Fibroblast of skin of scalp (primary cell): ENCODE data around the gene RPL35A.
A peak's percentile ranks its signal among the peaks of the same experiment; 100 is the strongest.
"Not testable (repeated sequence)": the region's sequence is repeated elsewhere in the genome, so short reads cannot be mapped to it uniquely, and the experiment has no call there.

Experiments used
- DNase-seq: peaks from one replicate; pipeline ENCODE4 v3.0.0-alpha.2; 2013

RPL35A gene

GRCh38 chr3:197952440-197952839 is 2.5 kb downstream of the RPL35A start:
- no peak for DNase-seq

DNA sequence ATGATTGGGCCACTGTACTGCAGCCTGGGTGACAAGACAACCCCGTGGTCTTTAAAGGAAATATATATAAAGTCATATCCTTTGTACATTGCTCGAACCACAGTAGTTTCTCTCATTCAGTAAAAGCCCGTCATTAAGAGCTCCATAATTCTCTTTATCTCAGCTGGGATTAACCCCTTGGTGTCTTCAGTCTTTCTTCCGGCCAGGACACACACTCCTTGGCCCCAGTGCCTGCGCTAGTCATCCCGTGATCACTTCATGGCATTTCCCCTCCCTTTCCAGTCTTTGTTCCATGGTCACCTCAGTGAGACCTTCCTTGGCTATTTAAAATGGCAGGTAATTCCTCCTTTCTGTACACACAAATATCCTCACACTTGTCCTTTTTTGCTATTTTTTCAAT is 3.3 kb downstream of the RPL35A start:
- no peak for DNase-seq

- DNase-seq = no peak
These were observed 3.9 kb downstream of the RPL35A start for GRCh38 chr3:197953881-197954280.

- no peak for DNase-seq
These were observed 6.0 kb downstream of the RPL35A start for GRCh38 chr3:197955892-197956477.

GRCh38 chr3:197956626-197956988 is 6.6 kb downstream of the RPL35A start:
- no peak for DNase-seq

GRCh38 chr3:197957790-197958133 is 7.8 kb downstream of the RPL35A start:
- DNase-seq = no peak

- no peak for DNase-seq
These were observed 8.4 kb downstream of the RPL35A start for GRCh38 chr3:197958346-197958745.

DNA sequence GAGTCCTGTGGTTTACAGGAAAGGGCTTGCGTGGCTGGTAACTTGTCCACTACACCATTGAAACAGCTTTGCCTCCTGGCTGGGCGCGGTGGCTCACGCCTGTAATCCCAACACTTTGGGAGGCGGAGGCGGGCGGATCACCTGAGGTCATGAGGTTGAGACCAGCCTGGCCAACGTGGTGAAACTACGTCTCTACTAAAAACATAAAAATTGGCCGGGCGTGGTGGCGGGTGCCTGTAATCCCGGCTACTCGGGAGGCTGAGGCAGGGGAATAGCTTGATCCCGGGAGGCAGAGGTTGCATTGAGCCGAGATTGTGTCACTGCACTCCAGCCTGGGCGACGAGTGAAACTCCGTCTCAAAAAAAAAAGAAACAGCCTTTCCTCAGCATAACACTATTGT is 8.9 kb downstream of the RPL35A start:
- not testable (repeated sequence) for DNase-seq

DNA sequence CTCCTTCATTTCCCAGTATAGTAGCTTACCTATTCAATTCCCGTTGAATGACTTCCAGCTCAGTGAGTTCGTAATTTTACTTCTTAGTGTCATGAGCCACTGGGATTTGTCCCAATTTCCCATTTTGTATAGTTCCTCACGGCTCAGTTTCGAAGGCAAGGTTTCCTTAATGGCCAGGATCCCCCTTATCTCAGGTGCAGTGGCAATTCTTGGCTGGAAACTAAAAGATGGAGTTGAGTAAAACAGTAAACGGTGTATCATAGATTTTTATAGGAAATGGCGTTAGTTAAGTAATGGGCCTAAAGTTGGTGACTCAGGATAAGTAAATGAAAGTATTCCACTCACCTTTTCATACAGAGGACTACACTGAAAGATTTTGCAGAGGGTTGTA is 9.5 kb downstream of the RPL35A start:
- DNase-seq = no peak

DNA sequence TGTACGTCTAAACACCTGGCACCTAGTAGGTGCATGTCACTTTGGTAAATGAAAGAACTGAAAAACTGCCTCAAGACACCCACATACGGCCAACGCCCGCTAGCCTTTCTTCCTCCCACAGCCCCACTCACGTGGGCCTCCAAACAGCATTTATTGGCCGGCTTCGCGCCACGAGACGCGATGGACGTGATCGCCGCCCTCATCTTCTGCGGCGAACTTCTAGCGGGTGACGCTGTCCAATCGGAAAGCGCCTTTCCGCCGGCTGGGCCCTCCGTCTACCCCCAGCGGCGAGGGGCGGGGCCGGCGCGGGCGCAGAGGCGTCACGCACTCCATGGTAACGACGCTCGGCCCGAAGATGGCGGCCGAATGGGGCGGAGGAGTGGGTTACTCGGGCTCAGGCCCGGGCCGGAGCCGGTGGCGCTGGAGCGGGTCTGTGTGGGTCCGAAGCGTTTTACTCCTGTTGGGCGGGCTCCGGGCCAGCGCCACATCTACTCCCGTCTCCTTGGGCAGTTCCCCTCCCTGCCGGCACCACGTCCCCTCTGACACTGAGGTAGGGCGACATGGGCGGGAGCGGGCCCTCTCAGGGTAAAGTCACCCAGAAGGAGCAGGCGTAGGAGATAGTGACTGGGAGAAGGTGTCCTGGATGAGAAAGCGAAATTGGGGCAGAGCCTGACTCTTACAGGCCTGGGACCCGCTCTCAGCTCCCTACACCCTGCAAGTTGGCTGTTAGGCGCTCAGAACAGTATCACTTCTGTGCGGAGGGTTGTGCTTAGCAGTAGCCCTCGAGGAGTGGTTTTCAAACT is 10.1 kb downstream of the RPL35A start, which contains the start of gene LMLN:
LMLN (plus strand) TSS at position 327 of the 803 bp plus-strand sequence; CDS start at position 356, 29 bp downstream.
- peak; percentile 97 for DNase-seq

DNA sequence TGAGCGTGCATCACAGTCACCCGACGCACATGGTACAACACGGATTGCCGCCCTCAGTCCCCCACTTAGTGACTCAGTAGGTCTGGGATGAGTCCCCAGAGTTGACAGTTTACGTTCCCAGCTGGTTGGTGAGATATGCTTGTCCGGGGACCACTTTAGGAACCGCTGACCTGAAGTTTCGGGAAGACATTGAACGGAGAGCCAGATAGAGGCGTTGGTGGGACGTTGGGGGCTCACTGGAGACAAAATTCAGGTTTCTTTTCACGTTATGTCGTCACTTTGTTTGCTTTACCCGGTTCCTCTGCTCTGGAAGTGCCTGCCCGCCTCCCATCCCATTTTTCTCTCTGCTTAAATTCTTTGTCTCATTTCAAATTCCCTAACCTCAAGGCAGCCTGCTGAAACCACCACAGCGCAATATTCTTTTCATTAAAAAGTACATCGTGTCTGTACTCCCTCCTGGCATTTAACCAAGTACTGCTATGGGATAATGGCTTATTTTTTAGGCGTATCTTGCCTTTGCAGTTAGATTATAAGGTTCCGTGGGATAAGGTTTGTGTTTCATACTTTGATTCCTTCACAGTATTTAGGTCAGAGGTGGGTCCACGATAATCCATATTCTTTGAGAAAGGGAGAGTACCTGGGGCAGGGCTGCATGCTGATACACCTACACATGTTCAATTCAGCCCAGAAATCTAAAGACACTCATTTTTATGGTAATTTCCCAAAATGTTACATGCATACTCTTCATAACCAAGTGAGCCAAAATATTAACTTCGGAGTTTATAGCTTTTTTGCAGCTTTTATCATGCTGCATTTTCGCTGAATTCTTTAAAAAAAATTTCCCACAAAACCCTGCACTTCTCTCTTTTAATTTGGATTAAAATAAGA is 10.9 kb downstream of the RPL35A start:
- peak; percentile 46 for DNase-seq

- DNase-seq = no peak
These were observed 11.6 kb downstream of the RPL35A start for GRCh38 chr3:197961582-197961945.

GRCh38 chr3:197963019-197963637 is 13.1 kb downstream of the RPL35A start:
- DNase-seq = no peak

GRCh38 chr3:197967337-197967989 is 17.5 kb downstream of the RPL35A start:
- DNase-seq = not testable (repeated sequence)

DNA sequence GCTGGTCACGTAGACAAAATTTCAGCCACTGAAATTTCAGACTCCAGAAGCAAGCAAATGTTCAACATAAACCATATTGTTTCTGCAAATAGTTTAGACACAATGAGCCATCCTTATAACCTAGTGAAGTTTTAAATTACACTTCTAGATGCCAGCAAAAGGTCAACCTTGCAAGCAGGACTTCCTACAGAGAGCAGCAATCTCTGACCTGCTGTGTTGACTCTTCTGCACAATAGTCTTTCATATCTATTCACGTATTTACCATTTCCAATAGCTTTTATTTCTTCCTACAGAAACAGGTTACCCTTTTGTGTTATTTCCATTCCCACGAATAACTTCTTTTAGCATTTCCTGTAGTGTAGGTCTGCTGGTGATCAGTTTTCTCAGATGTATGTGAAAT is 20.6 kb downstream of the RPL35A start:
- no peak for DNase-seq

DNA sequence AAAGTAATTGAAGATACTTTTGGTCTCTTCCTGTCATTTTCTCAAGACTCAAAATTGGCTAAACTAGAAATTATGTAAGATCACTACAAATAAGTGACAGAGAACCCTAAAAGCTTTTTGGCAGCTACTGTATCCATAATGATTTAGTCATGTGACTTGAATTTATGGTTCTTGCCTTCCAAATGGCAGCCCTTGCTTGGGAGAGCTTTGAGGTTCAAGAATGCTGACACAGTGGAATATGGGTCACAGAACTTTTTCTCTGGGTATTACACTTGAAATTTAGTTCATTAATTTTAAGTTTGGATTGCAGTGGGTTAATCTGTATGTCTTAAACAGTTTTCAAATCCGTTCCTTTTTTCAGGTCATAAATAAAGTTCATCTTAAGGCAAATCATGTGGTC is 24.0 kb downstream of the RPL35A start:
- no peak for DNase-seq

DNA sequence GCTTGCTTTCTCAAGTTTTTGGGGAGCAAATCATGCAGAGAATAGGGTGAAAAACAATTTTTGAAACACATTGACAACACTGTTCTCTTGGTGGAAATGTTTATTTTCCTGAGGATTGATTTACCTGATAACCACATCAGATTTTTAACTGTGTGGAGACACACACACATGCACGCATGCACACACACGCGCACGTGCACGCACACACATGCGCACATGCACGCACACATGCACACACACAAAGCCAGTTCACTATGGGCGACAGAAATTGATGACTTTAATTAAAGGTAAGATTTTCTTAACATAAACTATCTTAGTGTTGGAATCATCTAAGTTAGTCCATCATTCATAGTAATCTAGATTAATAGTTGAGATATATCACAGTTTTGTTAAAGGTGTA is 25.3 kb downstream of the RPL35A start:
- no peak for DNase-seq

DNA sequence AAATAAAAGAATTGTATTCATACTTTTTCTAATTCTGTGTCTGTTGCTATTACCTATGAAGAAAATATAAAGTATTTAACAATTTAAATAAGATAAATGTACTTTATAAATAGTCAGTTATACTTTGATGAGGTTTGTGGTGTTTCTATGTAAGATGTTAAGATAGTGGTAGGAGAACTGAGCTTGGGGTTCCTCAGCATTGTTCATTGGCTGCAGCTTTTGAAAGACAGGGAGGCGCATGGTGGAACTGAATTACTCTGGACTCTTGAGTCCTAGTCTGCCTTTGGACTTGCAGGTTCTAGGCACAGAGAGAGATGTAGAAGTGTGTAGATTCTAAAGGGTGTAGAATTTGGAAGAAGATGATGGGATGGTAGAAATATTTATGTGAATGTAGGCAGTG is 33.1 kb downstream of the RPL35A start:
- DNase-seq = no peak

- DNase-seq = no peak
These were observed 39.7 kb downstream of the RPL35A start for GRCh38 chr3:197989651-197990050.

DNA sequence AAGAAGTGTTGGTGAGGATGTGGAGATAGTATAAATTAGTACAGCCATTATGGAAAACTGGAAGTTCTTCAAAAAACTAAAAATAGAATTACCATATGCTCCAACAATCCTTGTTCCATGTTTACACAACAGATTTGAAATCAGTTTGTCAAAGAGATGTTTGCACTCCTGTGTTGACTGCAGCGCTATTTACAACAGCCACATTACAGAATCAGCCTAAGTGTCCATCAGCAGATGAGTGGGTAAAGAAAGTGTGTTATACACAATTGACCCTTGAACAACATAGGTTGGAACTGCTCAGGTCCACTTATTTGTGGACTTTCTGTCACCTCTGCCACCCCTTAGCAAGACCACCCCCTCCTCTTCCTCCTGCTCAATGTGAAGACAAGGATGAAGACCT is 44.7 kb downstream of the RPL35A start:
- DNase-seq = no peak

- DNase-seq = no peak
These were observed 46.9 kb downstream of the RPL35A start for GRCh38 chr3:197996855-197997254.

DNA sequence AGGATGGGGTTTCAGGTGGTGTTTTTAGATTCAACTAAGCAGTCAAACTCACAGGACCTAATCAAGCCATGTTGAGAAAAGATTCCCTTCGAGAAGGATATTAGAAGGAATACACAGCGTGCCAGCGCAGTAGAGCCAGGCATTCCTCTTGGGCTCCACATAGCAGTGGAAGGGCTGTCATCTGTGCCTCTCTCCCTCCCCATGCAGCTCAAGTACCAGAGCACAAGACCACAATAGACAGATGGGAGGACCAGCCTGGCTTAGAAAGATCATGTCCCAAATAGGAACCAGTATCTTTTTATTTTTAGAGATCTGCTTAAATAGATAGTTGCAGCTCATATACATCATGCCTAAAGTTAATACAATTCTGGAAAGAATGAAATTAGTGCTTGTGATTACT is 47.9 kb downstream of the RPL35A start:
- DNase-seq = no peak
